A549 (cell line): ENCODE measurements around the gene PARM1. TPM values are rescaled to one million over a fixed set of nuclear protein-coding genes. Genes with fewer than 3 reads are reported as not detected.

Experiments
- ATAC-seq, 2 experiments: fragments of 200-7000 bp in 1 of 2; fragments of >200 bp in 1 of 2; cut with Nextera tagmentation in 1 of 2; cut with Tn5 transposase in 1 of 2; 3 replicates each; pipeline versions ENCODE4 v1.8.0 to v1.9.1; 2018 to 2020; ENCODE audit warnings: mild to moderate bottlenecking in 1 of 2, moderate library complexity in 1 of 2
- CTCF ChIA-PET: fragments of 300-600 bp; sonication (Branson Sonifier 250); formaldehyde crosslinking; extraction: SDS; loops from one replicate; lab custom pipeline; 2021; ENCODE audit warnings: antibody characterized with exemption, inconsistent platforms; lab: Yijun Ruan, JAX
- POLR2A ChIA-PET: fragments of 350-600 bp; formaldehyde crosslinking; extraction: SDS; loops from one replicate; lab custom pipeline; 2021; ENCODE audit warnings: antibody characterized with exemption, inconsistent platforms; lab: Yijun Ruan, JAX
- DNase-seq, 2 experiments: peaks; one replicate each; pipeline versions ENCODE4 v3.0.0 to v3.0.0-alpha.2; 2011 to 2016; ENCODE audit warnings: low read depth in 1 of 2, low spot score in 1 of 2
- FAIRE-seq: peaks from 2 replicates; lab custom pipeline; 2011; peaks lifted over from hg19 to GRCh38; lab: Jason Lieb, UNC
- H3K27ac ChIP-seq, 2 experiments: fragments of >200 bp; sonication (Bioruptor Twin); formaldehyde crosslinking; 3 replicates each; pipeline ENCODE4 v1.5.1; 2016 to 2017
- H3K4me1 ChIP-seq: fragments of >200 bp; sonication (Bioruptor Twin); formaldehyde crosslinking; 3 replicates; pipeline ENCODE4 v1.6.1; 2016
- H3K4me2 ChIP-seq: fragments of >200 bp; sonication (Bioruptor Twin); formaldehyde crosslinking; 3 replicates; pipeline ENCODE4 v1.6.1; 2016
- H3K4me3 ChIP-seq: fragments of >200 bp; sonication (Bioruptor Twin); formaldehyde crosslinking; 3 replicates; pipeline ENCODE4 v1.5.1; 2016
- H3K9me3 ChIP-seq: fragments of >200 bp; sonication (Bioruptor Twin); formaldehyde crosslinking; 3 replicates; pipeline ENCODE4 v1.6.1; 2016
- ATOH8 ChIP-seq: fragments of 250-450 bp; sonication (Bioruptor Pico); IDR thresholded peaks from 2 replicates; pipeline ENCODE4 v1.5.0; 2020; ENCODE audit warnings: low read depth, mild to moderate bottlenecking, moderate library complexity
- BCL3 ChIP-seq: fragments of >200 bp; sonication (Bioruptor Twin); formaldehyde crosslinking; IDR thresholded peaks from 3 replicates; pipeline ENCODE4 v1.6.1; 2016
- CBX8 ChIP-seq: fragments of 200-600 bp; sonication (generic); IDR thresholded peaks from 2 replicates; pipeline ENCODE4 v1.6.1; 2016
- CHD4 ChIP-seq: fragments of 200-600 bp; sonication (generic); IDR thresholded peaks from 2 replicates; pipeline ENCODE4 v1.6.1; 2016; ENCODE audit warnings: antibody characterized with exemption, mild to moderate bottlenecking, borderline replicate concordance
- CTCF ChIP-seq: fragments of >200 bp; sonication (Bioruptor Twin); formaldehyde crosslinking; IDR thresholded peaks from 3 replicates; pipeline ENCODE4 v1.5.1; 2016
- EHMT2 ChIP-seq: fragments of 200-600 bp; sonication (generic); IDR thresholded peaks from 2 replicates; pipeline ENCODE4 v1.6.1; 2016; ENCODE audit warnings: antibody characterized with exemption, low read depth, mild to moderate bottlenecking, moderate library complexity
- EP300 ChIP-seq, 2 experiments: fragments of >200 bp; sonication (Bioruptor Twin); formaldehyde crosslinking; IDR thresholded peaks; 2 replicates in 1 of 2; 3 replicates in 1 of 2; pipeline ENCODE4 v1.6.1; 2016 to 2017
- FOSB ChIP-seq: fragments of 250-450 bp; sonication (Bioruptor Pico); IDR thresholded peaks from 2 replicates; pipeline ENCODE4 v1.5.0; 2020; ENCODE audit warnings: mild to moderate bottlenecking, moderate library complexity
- GATA3 ChIP-seq: IDR thresholded peaks from 2 replicates; pipeline ENCODE4 v1.6.1; 2012; ENCODE audit warnings: borderline replicate concordance
- HDAC2 ChIP-seq: fragments of 200-600 bp; sonication (generic); IDR thresholded peaks from 2 replicates; pipeline ENCODE4 v1.6.1; 2016
- HEYL ChIP-seq: fragments of 250-450 bp; sonication (Bioruptor Pico); IDR thresholded peaks from 2 replicates; pipeline ENCODE4 v1.8.0; 2021; ENCODE audit warnings: mild to moderate bottlenecking, moderate library complexity
- HMGXB4 ChIP-seq: fragments of 250-450 bp; sonication (Bioruptor Pico); IDR thresholded peaks from 2 replicates; pipeline ENCODE4 v1.5.0; 2021; ENCODE audit warnings: mild to moderate bottlenecking, moderate library complexity, borderline replicate concordance
- HOXB13 ChIP-seq: fragments of 250-450 bp; sonication (Bioruptor Pico); IDR thresholded peaks from 2 replicates; pipeline ENCODE4 v1.5.0; 2020; ENCODE audit warnings: low read depth, mild to moderate bottlenecking, moderate library complexity
- HOXB5 ChIP-seq: fragments of 250-450 bp; sonication (Bioruptor Pico); IDR thresholded peaks from 2 replicates; pipeline ENCODE4 v1.5.0; 2020; ENCODE audit warnings: mild to moderate bottlenecking, moderate library complexity
- JUN ChIP-seq, 2 experiments: fragments of >200 bp; sonication (Bioruptor Twin); formaldehyde crosslinking; IDR thresholded peaks; 2 replicates in 1 of 2; 3 replicates in 1 of 2; pipeline ENCODE4 v1.6.1; 2016 to 2017
- MAFK ChIP-seq: fragments of 450-650 bp; IDR thresholded peaks from 2 replicates; pipeline ENCODE4 v1.6.1; 2014; ENCODE audit not compliant: partially characterized antibody
- MAZ ChIP-seq: fragments of 150-350 bp; IDR thresholded peaks from 2 replicates; pipeline ENCODE4 v1.6.1; 2014; ENCODE audit warnings: antibody characterized with exemption, low read depth, low read length, borderline replicate concordance
- MYC ChIP-seq: IDR thresholded peaks from 2 replicates; pipeline ENCODE4 v1.6.1; 2012; ENCODE audit warnings: mild to moderate bottlenecking, inconsistent platforms, low read length, improper control_type of control experiment, borderline replicate concordance
- NPAS2 ChIP-seq: fragments of 250-450 bp; sonication (Bioruptor Pico); IDR thresholded peaks from 2 replicates; pipeline ENCODE4 v1.8.0; 2022; ENCODE audit warnings: mild to moderate bottlenecking, moderate library complexity, borderline replicate concordance
- NR3C1 ChIP-seq: fragments of >200 bp; sonication (Bioruptor Twin); formaldehyde crosslinking; IDR thresholded peaks from 3 replicates; pipeline ENCODE4 v1.6.1; 2017
- POLR2AphosphoS2 ChIP-seq: conservative IDR thresholded peaks from 2 replicates; pipeline ENCODE4 v1.6.1; 2012; ENCODE audit warnings: low read length, improper control_type of control experiment, inconsistent platforms
- RAD21 ChIP-seq, 2 experiments: fragments of >200 bp in 1 of 2; sonication (Bioruptor Twin) in 1 of 2; formaldehyde crosslinking in 1 of 2; IDR thresholded peaks in 1 of 2; conservative IDR thresholded peaks in 1 of 2; 2 replicates in 1 of 2; 3 replicates in 1 of 2; pipeline ENCODE4 v1.6.1; 2012 to 2018; ENCODE audit warnings: inconsistent platforms in 1 of 2
- RARB ChIP-seq: fragments of 250-450 bp; sonication (Bioruptor Pico); IDR thresholded peaks from 2 replicates; pipeline ENCODE4 v1.8.0; 2021; ENCODE audit warnings: mild to moderate bottlenecking, moderate library complexity
- RCOR1 ChIP-seq: fragments of 150-350 bp; IDR thresholded peaks from 2 replicates; pipeline ENCODE4 v1.6.1; 2014; ENCODE audit warnings: antibody characterized with exemption, low read length, low read depth
- RNF2 ChIP-seq: fragments of 200-600 bp; sonication (generic); IDR thresholded peaks from 2 replicates; pipeline ENCODE4 v1.6.1; 2016; ENCODE audit warnings: low read depth, mild to moderate bottlenecking, antibody characterized with exemption, moderate library complexity, borderline replicate concordance
- SMC3 ChIP-seq: fragments of >200 bp; sonication (Bioruptor Twin); formaldehyde crosslinking; IDR thresholded peaks from 3 replicates; pipeline ENCODE4 v1.6.1; 2018; ENCODE audit warnings: inconsistent platforms
- SREBF2 ChIP-seq: fragments of 450-650 bp; IDR thresholded peaks from 2 replicates; pipeline ENCODE4 v1.6.1; 2014; ENCODE audit warnings: mild to moderate bottlenecking, moderate library complexity
- USF2 ChIP-seq: fragments of 450-650 bp; IDR thresholded peaks from 2 replicates; pipeline ENCODE4 v1.6.1; 2014; ENCODE audit warnings: antibody characterized with exemption
- ZC3H11A ChIP-seq: fragments of 450-650 bp; IDR thresholded peaks from 2 replicates; pipeline ENCODE4 v1.6.1; 2014; ENCODE audit warnings: antibody characterized with exemption, mild to moderate bottlenecking
- ZFP36 ChIP-seq: fragments of 450-650 bp; IDR thresholded peaks from 2 replicates; pipeline ENCODE4 v1.6.1; 2014; ENCODE audit warnings: borderline replicate concordance; ENCODE audit not compliant: partially characterized antibody
- ZSCAN20 ChIP-seq: fragments of 250-450 bp; sonication (Bioruptor Pico); IDR thresholded peaks from 2 replicates; pipeline ENCODE4 v1.8.0; 2022; ENCODE audit warnings: mild to moderate bottlenecking, moderate library complexity
- WGBS: methylation state at CpG from one replicate; pipeline ENCODE4 v1.1.6; 2017; ENCODE audit errors: missing lambda C conversion rate; 5-methylcytosine and 5-hydroxymethylcytosine counted together
- polyA plus RNA-seq, 4 experiments: library from polyadenylated mRNA; depleted of rRNA in 3 of 4; stranded (reverse); fragments of >200 nt; fragmentation: RNase III in 1 of 4; extraction: RNeasy Plus Mini Kit Qiagen cat#74134 plus additional on column Dnase treatment in 1 of 4; gene quantifications; 2 replicates in 3 of 4; 3 replicates in 1 of 4; pipeline ENCODE4 v1.2.3, GENCODE V29; 2011 to 2017

The PARM1 gene
- polyA plus RNA-seq, 2 of the 4 experiments (the other 2 are of a cell fraction), result 0.37 to 2.5 TPM

- Histone ChIP-seq H3K4me3 (no peak overlapping the region), H3K4me2 (no peak overlapping the region), H3K27ac (no peak overlapping the region), H3K4me1 (no peaks in the 10 kb centered on the region), H3K9me3 (no peaks in the 10 kb centered on the region)
- WGBS, result 21% methylated on average over 5 of the region's 5 CpGs
- TF ChIP-seq HEYL (CRISPR knock-in tag) (no peak), ZFP36 (no peak), RAD21 (conservative IDR thresholded peaks at IDR 0.05 in 1 of 2, IDR thresholded peaks at IDR 0.05 in 1 of 2) (no peak), POLR2AphosphoS2 (no peak), HOXB13 (CRISPR knock-in tag) (no peak), HDAC2 (no peak), SMC3 (no peak), RARB (CRISPR knock-in tag) (no peak), EP300 (IDR thresholded peaks at IDR 0.05) (no peak), HOXB5 (CRISPR knock-in tag) (no peak), NR3C1 (no peak), MAFK (no peak), ZSCAN20 (CRISPR knock-in tag) (no peak), GATA3 (no peak), ATOH8 (CRISPR knock-in tag) (no peak), EHMT2 (no peak), BCL3 (no peak), HMGXB4 (CRISPR knock-in tag) (no peak)
- no peak for DNase-seq
- ChIA-PET CTCF (no interaction called here), POLR2A (no interaction called here)
- no peak for FAIRE-seq
- ATAC-seq, result no peak
Measured at GRCh38 chr4:74890341-74890740, 42.6 kb upstream of the PARM1 start.

- 92% methylated on average over 1 of the region's 1 CpG for WGBS
- H3K27ac ChIP-seq, result no peak overlapping the region
- ATAC-seq, result no peak
- no peak for FAIRE-seq
- no peak overlapping the region for H3K4me2 ChIP-seq
- no peak overlapping the region for H3K4me3 ChIP-seq
- CTCF ChIA-PET, result interaction anchor here (0.8 kb wide), 1 partner anchor 8 kb away, joined by 3 read pairs; no protein-coding TSS in a partner anchor
- POLR2A ChIA-PET, result no interaction called here
- no peaks in the 10 kb centered on the region for H3K9me3 ChIP-seq
- TF ChIP-seq CBX8 (no peak), MAZ (no peak), NPAS2 (CRISPR knock-in tag) (no peak), EP300 (IDR thresholded peaks at IDR 0.05) (no peak), CTCF (no peak), BCL3 (no peak), ZC3H11A (no peak), RNF2 (no peak), RCOR1 (no peak), JUN (IDR thresholded peaks at IDR 0.05) (no peak), MAFK (no peak), SREBF2 (no peak), GATA3 (no peak), MYC (no peak), CHD4 (no peak), FOSB (CRISPR knock-in tag) (no peak), USF2 (no peak), RARB (CRISPR knock-in tag) (no peak), HDAC2 (no peak)
- no peaks in the 10 kb centered on the region for H3K4me1 ChIP-seq
- DNase-seq, result no peak
Measured at GRCh38 chr4:74891037-74891436, 41.9 kb upstream of the PARM1 start.
